H1 (cell line): ENCODE data around the gene CDKL1. TPM values are rescaled to one million over a fixed set of nuclear protein-coding genes. Genes with fewer than 3 reads are reported as not detected.

Source experiments
- EZH2 ChIP-seq: fragments of 200-600 bp; sonication (generic); IDR thresholded peaks from 2 replicates; pipeline ENCODE4 v1.7.1; 2012; ENCODE audit warnings: low read depth, mild to moderate bottlenecking, moderate library complexity, low read length, inconsistent platforms; ENCODE audit not compliant: severe bottlenecking
- FOSL1 ChIP-seq: IDR thresholded peaks from 2 replicates; pipeline ENCODE4 v1.6.1; 2011; ENCODE audit warnings: mild to moderate bottlenecking, low read depth, low read length, moderate library complexity; ENCODE audit not compliant: insufficient read depth
- HDAC2 ChIP-seq, 2 experiments: fragments of 300-600 bp in 1 of 2; sonication (generic) in 1 of 2; IDR thresholded peaks; 2 replicates each; pipeline ENCODE4 v1.6.1; 2011 to 2012; ENCODE audit warnings: low read depth in 2 of 2, low read length in 2 of 2, mild to moderate bottlenecking in 2 of 2, moderate library complexity in 2 of 2, borderline replicate concordance in 1 of 2, inconsistent platforms in 1 of 2
- HDAC6 ChIP-seq: IDR thresholded peaks from one replicate; pipeline ENCODE4 v1.7.1; 2012; ENCODE audit warnings: low read depth, mild to moderate bottlenecking, inconsistent platforms, low read length, moderate library complexity
- MAFK ChIP-seq: IDR thresholded peaks from 2 replicates; pipeline ENCODE4 v1.6.1; 2012; ENCODE audit warnings: low read depth, mild to moderate bottlenecking, improper control_type of control experiment, low read length
- NANOG ChIP-seq: IDR thresholded peaks from 2 replicates; pipeline ENCODE4 v1.6.1; 2011; ENCODE audit warnings: low read length, low read depth, mild to moderate bottlenecking, inconsistent platforms; ENCODE audit not compliant: insufficient read depth, poor library complexity, severe bottlenecking
- SIN3A ChIP-seq, 2 experiments: IDR thresholded peaks in 1 of 2; conservative IDR thresholded peaks in 1 of 2; 2 replicates each; pipeline ENCODE4 v1.6.1; 2011 to 2012; ENCODE audit warnings: low read length in 2 of 2, improper control_type of control experiment in 1 of 2, low read depth in 1 of 2, mild to moderate bottlenecking in 1 of 2
- SIRT6 ChIP-seq: IDR thresholded peaks from one replicate; pipeline ENCODE4 v1.7.1; 2012; ENCODE audit warnings: low read length, inconsistent platforms
- TBP ChIP-seq: IDR thresholded peaks from 2 replicates; pipeline ENCODE4 v1.6.1; 2011; ENCODE audit warnings: low read depth, low read length, improper control_type of control experiment
- polyA plus RNA-seq, 7 experiments: library from polyadenylated mRNA; depleted of rRNA in 3 of 7; stranded (reverse) in 5 of 7; unstranded in 2 of 7; fragments of >200 nt in 5 of 7; fragments of 200-250 nt in 2 of 7; gene quantifications; 1 replicate in 5 of 7; 2 replicates in 1 of 7; 4 replicates in 1 of 7; pipeline versions ENCODE4 v1.2.1 to v1.2.3, GENCODE V29; 2011 to 2013; ENCODE audit warnings: missing spikeins in 2 of 7, mixed read lengths in 2 of 7
- total RNA-seq: library from RNA; stranded (reverse); fragmentation: NEBNext Ultra II Directional; extraction: Animal tissue kit (Norgen Biotek cat#: 25700); gene quantifications from 2 replicates; pipeline ENCODE4 v1.2.1, GENCODE V29; 2021

Gene CDKL1
- total and polyA plus RNA-seq, 2 of the 8 experiments (the other 6 are each of a cell fraction or from before 2014, with no cell fraction given) = 1.2 to 2.2 TPM

- no peak for TF ChIP-seq HDAC2 (IDR thresholded peaks at IDR 0.05; ENCODE audit: borderline replicate concordance in 1 of 2, low read depth in 2 of 2, low read length in 2 of 2)
- no peak for TF ChIP-seq SIN3A (conservative IDR thresholded peaks at IDR 0.05 in 1 of 2, IDR thresholded peaks at IDR 0.05 in 1 of 2; ENCODE audit: low read depth in 1 of 2, low read length in 2 of 2)
- no peak for TF ChIP-seq FOSL1
- no peak for TF ChIP-seq EZH2
- TF ChIP-seq NANOG = no peak
- no peak for TF ChIP-seq TBP
- TF ChIP-seq SIRT6 = no peak
- TF ChIP-seq MAFK = no peak
- no peak for TF ChIP-seq HDAC6
Measured at GRCh38 chr14:50303744-50304471, 92.8 kb downstream of the CDKL1 start (continued).
